ENCODE data around the gene RPL19.

GRCh38 chr17:39167476-39167875 is 32.6 kb upstream of the RPL19 start:
- TF ChIP-seq CTCF (optimal IDR thresholded peaks at IDR 0.05 in 1 of 3, IDR thresholded peaks at IDR 0.05 in 1 of 3, conservative IDR thresholded peaks at IDR 0.05 in 1 of 3; ENCODE audit: extremely low read depth in 1 of 3, insufficient read depth in 2 of 3, low read length in 3 of 3) (no peak), EZH2 (IDR thresholded peaks at IDR 0.05; ENCODE audit: low read length) (no peak)

Data from keratinocyte (primary cell).